Measurements from ENCODE around the gene BTN3A1. TPM values are rescaled to one million over a fixed set of nuclear protein-coding genes. Genes with fewer than 3 reads are reported as not detected.

BTN3A1 gene
- total and polyA plus RNA-seq, 10 of the 15 experiments (the other 5 are each of a cell fraction or from before 2014, with no cell fraction given) = 5.6 to 60.1 (median 16.1) TPM

- peak overlapping the region; percentile 63 for H2AFZ ChIP-seq (ENCODE audit: control insufficient read depth, low read depth, low read length)
- H3K27me3 ChIP-seq (replicated peaks in 1 of 2; ENCODE audit: control insufficient read depth in 2 of 2, insufficient read depth in 2 of 2, low read length in 1 of 2) = no peaks in the 10 kb centered on the region
- no peak for FAIRE-seq
- POLR2A ChIA-PET = interaction anchor here (0.6 to 1.4 kb wide), 2 partner anchors 11 to 19 kb away, joined by 3 to 4 read pairs; partner anchors contain the start of gene BTN2A2
- RAD21 ChIA-PET (ENCODE audit: unreplicated experiment) = interaction anchor here (0.9 to 2.2 kb wide), 5 partner anchors 19 to 169 kb away, joined by 3 to 10 read pairs (median 4); partner anchors contain the start of gene BTN2A2
- CTCF ChIA-PET = interaction anchor here (1.2 to 1.8 kb wide), 3 partner anchors 11 to 174 kb away, joined by 3 to 6 read pairs (median 5); no protein-coding TSS in a partner anchor
- 41% methylated on average over 6 of the region's 6 CpGs for WGBS (ENCODE audit: insufficient coverage, insufficient replicate concordance, low lambda C conversion rate, missing lambda C conversion rate)
- no peaks in the 10 kb centered on the region for H4K20me1 ChIP-seq (ENCODE audit: control insufficient read depth, insufficient read depth)
- peak; percentile 39 for ATAC-seq
- peaks cover 16% of the 10 kb centered on the region for H3K79me2 ChIP-seq (ENCODE audit: control insufficient read depth, insufficient read depth, low read length)
- no peaks in the 10 kb centered on the region for H3K36me3 ChIP-seq (ENCODE audit: control insufficient read depth in 2 of 2, insufficient read depth in 2 of 2, low read length in 1 of 2)
- H3K9ac ChIP-seq (ENCODE audit: control insufficient read depth, insufficient read depth, low read length) = peak overlapping the region; percentile 71
- intact Hi-C loops (cut with micrococcal nuclease; ENCODE audit: unreplicated experiment) (loop anchor here (5.0 kb wide), 1 partner anchor 83 kb away; no protein-coding TSS in a partner anchor), in situ Hi-C loops (cut with MboI) (no loop called here)
- H3K9me3 ChIP-seq (replicated peaks; ENCODE audit: control insufficient read depth, insufficient read depth, low read length) = no peaks in the 10 kb centered on the region
- SMC1A ChIA-PET (ENCODE audit: uncharacterized antibody, unreplicated experiment) = interaction anchor here (0.7 to 3.1 kb wide), 12 partner anchors 14 to 204 kb away, joined by 3 to 15 read pairs (median 4); partner anchors contain the start of gene BTN2A2
- peak overlapping the region; percentile 70 for H3K4me2 ChIP-seq (ENCODE audit: control insufficient read depth, insufficient read depth)
- peak; percentile 17 for DNase-seq (ENCODE audit: low read depth, low spot score)
- H3K4me1 ChIP-seq (ENCODE audit: control insufficient read depth, insufficient read depth, low read length) = peaks cover 21% of the 10 kb centered on the region
- TF ChIP-seq IKZF2 (IDR thresholded peaks at IDR 0.05) (0 out of 4 replicates have a peak, but pooled peaks of 1 of the 2 experiments have one; percentile 18), NFIC (IDR thresholded peaks at IDR 0.05; ENCODE audit: low read depth, low read length) (no peak), RUNX3 (IDR thresholded peaks at IDR 0.05; ENCODE audit: low read length) (peak; percentile 30), MLLT1 (IDR thresholded peaks at IDR 0.05) (peak; percentile 11; the same call in 1 of the 2 replicates)
- TSS peak; percentile 96 for BruUV-seq (replicated peaks)
- H3K27ac ChIP-seq (ENCODE audit: control insufficient read depth, insufficient read depth) = peak overlapping the region; percentile 89
- H3K4me3 ChIP-seq = peak overlapping the region; percentile 99
These were observed 38.0 kb upstream of the BTN3A1 start for GRCh38 chr6:26363882-26364701.
